Jurkat, Clone E6-1 (cell line): Measurements from ENCODE around the gene SMG6.
A peak's percentile ranks its signal among the peaks of the same experiment; 100 is the strongest.
"Not testable (repeated sequence)": the region's sequence is repeated elsewhere in the genome, so short reads cannot be mapped to it uniquely, and the experiment has no call there.

Source experiments
- DNase-seq: peaks from one replicate; pipeline ENCODE4 v3.0.0-alpha.2; 2011; ENCODE audit warnings: low read depth, low spot score
- H3K4me3 ChIP-seq: 2 replicates; pipeline ENCODE4 v1.5.1; 2011; ENCODE audit warnings: mild to moderate bottlenecking, low read length, control low read depth, moderate library complexity

The SMG6 gene

DNA sequence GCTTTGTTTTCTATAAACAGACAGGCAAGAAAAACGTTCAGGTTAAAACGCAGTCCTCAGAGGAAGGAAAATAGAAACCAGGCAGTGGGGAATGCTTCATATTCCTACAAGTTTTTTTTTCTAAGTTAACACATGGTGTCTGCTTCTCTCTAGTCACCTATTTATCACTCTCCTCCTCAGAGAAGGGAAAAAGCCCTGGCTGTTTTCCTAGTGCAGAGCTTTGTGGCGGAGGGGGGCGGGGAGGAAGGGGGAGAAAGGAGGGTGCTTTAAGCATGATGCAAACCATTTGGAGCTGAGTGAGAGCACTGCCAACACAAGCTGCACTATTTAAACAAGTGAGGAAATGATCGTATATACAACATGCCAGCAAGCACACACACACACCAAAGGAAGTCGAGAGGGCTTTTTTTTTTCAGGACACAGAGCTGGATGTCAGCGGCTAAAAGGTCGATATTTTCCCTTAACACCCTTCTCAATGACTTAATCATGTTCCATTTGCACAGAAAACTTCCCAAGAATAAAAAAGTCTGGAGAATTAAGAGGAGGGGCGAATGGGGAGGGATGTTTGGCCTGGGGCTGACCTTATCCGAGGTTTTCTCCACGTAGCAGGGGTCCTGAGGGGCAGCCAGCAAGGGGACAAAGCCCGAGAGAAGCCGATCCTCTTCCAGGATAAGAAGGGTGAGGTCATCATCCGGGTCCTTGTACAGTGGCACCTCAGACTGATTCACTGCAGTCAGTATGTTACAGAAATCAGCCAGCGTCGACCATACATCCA is 131.3 kb downstream of the SMG6 start:
- no peak for DNase-seq
- no peak overlapping the region for H3K4me3 ChIP-seq

DNA sequence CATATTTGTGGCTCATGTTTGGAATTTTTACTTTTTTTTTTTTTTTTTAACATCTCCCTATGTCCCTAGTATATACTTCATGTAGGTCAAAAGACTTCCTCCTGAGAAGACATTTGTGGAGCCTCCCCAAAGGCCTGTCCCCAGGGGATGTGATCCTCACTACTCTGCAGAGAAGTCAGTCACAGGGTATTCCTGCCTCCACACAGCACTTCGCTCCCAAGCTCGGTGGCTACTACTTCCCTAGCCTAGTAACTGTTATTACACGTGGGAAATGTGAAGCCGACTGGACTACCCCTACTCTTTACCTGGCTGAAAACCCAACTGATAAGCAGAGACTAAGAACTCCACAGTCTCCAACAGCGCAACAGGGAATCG is 131.9 kb downstream of the SMG6 start:
- no peak for DNase-seq
- no peak overlapping the region for H3K4me3 ChIP-seq

DNA sequence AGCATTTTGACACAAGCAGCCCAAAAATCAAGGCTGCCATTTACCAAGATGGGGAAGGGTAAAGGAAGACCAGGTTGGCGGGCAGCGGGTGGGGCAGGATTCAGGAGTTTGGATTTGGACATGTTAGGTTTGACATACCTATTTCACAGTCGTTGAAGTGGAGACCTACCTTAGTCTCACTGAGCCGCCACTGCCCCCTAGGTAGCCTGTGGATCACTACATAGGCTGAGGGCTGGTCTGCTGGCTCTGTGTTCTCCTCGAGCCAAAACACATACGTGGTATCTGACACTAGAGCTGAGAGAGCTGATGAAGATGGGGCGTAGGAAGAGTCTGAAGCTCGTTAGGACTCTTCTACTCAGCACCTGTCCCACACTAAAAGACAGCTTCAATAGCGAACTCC is 133.6 kb downstream of the SMG6 start:
- no peak overlapping the region for H3K4me3 ChIP-seq
- DNase-seq = no peak

DNA sequence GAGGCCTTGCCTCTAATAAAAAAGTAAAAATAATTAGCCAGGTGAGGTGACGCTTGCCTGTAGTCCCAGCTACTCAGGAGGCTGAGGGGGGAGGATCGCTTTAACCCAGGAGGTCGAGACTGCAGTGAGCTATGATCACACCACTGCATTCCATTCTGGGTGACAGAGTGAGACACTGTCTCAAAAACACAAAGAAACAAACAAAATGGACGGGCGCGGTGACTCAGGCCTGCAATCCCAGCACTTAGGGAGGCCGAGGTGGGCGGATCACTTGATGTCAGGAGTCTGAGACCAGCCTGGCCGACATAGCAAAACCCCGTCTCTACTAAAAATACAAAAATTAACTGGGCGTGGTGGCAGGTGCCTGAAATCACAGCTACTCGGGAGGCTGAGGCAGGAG is 137.9 kb downstream of the SMG6 start:
- not testable (repeated sequence) for DNase-seq, H3K4me3 ChIP-seq

DNA sequence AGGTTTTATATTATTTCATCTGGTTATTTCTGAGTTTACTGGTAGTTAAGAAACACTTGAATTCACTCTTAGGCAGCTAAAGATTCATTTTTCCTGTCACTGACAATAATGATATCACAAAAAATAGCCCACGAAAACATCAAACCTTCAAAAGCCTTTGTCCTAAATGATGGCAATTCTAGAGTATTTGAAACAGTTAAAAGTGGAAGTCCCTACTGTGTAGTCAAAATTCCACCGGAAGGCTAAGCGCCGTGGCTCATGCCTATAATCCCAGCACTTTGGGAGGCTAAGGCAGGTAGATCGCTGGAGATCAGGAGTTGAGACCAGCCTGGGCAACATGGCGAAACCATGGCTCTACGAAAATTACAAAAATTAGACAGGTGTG is 145.2 kb downstream of the SMG6 start:
- no peak for DNase-seq
- H3K4me3 ChIP-seq = no peak overlapping the region

DNA sequence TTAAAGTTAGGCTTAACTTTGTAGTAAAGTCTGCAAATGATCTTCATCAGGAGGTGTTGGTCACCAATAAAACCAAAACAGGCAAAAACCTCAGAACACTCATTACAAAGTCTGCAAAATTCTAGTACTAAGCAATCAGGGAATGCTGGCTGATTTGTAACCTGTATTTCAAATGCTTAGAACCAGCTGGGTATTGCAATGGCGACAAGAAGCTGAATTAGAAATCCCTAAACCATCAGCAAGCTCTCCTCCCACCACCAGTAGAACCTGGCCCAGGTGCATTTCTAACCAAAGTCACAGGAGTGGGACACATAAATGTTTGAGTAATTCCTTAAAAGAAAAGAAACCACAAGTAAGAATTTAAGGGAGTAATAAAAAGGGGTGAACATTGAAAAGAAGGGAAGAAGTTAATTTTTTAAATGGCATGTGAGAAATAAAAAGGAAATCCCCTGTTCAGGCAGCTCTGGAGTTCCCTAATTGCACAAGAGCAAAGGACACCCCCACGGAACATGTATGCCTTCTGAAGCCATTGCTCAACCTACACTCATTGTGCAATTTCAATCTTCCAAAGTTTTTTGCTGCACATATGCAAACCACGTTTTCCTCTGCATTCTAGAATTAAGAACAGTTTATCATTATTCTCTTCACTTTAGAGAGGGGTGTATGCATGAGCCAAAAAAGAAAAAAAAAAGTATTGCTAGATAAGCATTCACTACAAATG is 145.8 kb downstream of the SMG6 start:
- H3K4me3 ChIP-seq = no peak overlapping the region
- no peak for DNase-seq

DNA sequence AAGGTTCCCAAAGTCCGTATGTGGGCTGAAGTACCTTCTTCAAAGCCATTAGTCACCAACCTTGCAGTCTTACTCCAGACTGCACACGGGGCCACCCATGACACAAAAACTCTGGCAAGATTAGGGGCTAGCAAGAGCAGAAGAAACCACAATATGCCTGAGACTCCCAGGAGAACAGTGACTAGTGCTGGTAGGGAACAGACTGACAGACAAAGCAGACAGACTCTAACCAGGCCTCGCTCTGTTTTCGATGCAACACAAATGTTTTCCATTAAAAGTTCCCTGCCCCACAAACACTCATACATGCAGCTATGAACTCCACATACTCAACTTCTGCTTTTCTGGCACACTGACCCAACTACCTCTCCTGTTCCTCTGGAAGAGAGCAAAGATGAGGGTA is 146.5 kb downstream of the SMG6 start:
- no peak for DNase-seq
- H3K4me3 ChIP-seq = no peak overlapping the region

DNA sequence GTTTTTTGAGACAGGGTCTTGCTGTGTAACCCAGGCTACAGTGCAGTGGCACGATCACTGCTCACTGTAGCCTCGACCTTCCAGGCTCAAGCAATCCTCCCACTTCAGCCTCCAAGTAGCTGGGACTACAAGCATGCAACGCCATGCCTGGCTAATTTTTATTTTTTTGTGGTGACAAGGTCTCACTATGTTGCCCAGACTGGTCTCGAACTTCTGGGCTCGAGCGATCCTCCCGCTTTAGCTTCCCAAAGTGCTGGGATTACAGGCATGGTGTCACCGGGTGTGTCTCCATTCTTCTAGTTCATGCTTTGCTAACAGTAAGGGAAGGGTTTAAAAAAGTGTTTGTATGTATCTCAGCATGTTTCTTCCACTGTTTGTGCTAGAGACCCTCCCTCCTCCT is 146.9 kb downstream of the SMG6 start:
- no peak overlapping the region for H3K4me3 ChIP-seq
- no peak for DNase-seq

DNA sequence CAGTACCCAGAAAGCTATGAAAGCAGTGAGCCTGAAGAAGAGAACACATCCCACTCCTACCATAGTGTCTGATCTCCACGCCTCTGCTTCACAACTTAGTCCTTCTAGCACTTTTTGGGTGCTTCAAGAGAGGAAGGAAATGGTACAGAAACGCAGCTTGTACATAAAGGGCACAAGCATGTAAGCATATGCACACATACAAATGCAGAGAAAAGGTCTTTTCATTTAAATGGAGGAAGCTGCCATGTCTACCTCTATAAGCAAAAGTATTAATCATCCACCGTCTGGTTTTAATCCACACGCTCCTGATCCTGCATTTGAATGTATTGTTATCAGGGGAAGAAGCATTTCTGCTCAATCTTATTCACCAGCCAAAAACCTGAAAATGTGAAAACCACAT is 148.0 kb downstream of the SMG6 start:
- no peak overlapping the region for H3K4me3 ChIP-seq
- no peak for DNase-seq

DNA sequence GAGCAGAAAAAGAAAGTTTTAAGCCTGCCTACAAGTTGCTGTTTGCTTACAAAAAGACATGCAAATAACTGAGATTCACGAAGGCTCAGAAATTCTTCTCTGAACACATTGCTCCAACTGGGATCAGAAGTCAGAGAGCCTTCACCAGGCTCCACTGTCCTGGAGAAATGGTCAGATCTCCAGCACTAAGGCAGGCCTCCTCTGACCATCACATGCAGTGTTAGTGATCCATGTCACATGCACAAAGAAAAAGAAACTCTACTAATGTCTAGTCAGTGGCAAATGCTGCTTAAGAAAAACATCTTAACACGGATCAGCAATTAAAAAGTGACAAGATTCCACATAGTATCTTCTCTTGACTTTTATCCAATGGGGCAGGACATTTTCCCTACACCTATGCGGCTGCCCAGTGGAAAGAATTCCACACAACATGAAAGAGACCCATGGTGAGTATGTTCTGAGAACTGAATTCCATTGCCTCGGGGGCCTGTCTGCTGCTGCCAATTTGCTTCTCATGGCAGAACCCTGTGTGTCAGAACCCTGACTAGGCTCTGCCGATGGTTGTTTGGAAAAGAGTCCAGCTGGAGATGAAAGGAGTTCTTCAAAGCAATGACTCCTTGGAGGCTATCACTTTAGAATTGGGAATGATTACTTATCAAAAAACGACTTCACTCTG is 152.1 kb downstream of the SMG6 start:
- no peak for DNase-seq

DNA sequence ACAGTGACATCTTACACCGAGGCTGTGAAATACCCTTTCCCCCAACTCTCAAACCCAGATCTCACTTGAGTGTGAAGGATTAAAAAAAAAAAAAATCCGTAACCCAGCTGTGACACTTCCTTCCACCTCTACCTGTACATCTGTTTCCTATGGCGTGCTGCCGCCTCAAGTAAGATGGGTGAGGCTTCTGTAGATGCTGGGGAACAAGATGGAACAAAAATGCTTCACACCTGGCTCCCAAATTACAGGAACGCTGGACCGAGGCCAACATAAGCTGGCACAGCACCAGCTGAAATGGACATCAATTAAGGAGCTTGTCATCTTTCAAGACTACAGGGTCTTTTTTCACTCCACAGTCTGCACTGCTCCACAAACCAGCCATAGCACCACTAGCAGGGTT is 152.8 kb downstream of the SMG6 start:
- no peak overlapping the region for H3K4me3 ChIP-seq
- DNase-seq = no peak

More for the DNA sequence above, 152.1 kb downstream of the SMG6 start:
- no peak overlapping the region for H3K4me3 ChIP-seq

DNA sequence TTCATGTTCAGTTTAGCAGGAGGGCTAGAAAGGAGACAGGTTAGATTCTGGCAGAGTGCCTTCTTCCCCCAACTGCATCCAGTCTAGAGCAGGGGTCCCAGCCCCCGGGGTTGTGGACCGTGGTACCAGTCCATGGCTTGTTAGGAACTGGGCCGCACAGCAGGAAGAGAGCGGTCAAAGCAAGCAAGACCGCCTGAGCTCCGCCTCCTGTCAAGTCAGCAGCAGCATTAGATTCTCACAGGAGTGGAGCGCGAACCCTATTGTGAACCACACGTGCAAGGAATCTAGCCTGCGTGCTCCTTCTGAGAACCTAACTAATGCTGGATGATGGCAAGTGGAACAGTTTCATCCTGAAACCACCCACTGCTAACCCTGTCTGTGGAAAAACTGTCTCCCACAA is 153.7 kb downstream of the SMG6 start:
- no peak overlapping the region for H3K4me3 ChIP-seq
- DNase-seq = no peak

DNA sequence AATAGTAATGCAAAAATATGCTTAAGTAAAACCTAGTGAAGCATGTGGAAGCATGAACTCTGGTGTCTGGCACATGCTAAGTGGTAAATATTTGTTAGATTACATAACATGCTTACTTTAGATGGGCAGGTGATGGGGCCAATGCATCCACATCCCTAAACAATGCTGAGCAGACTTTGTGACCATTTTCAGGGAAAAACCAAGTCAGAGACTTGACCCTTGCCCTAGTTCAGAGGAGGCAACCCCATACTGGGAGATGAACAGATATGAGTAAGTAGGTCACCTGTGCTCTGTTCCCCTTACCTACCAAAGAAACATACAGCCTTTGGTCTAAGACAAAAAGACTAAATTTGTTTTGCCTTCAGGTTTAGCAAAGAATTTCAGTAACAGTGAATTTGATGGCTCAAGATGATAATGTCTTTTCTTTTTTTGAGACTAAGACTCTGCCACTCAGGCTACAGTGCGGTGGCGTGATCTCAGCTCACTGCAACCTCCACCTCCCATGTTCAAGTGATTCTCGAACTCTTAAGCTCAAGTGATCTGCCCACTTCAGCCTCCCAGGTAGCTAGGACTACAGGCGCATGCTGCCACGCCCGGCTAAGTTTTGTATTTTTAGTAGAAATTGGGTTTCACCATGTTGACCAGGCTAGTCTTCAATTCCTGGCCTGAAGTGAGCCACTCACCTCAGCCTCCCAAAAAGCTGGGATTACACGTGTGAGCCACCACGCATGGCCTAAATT is 157.3 kb downstream of the SMG6 start:
- no peak for DNase-seq
- no peak overlapping the region for H3K4me3 ChIP-seq

DNA sequence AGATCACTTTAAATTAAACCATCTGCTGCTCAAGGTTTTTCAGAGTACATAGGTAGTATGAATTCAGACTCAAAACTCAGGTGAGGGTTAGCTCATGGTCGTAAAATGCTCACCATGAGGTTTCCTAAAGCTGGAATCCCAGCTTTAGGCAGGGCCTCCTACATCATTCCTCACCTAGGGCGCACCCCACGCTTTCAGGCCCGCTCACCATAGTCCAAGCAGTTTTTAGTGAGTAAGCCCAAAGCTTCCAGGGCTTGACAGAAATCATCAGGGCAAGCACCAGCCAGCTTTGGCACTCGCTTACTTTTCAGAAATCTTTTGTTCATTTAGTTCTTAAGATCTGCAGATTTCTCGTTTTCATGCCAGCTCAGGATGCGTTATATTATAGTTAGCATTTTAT is 158.9 kb downstream of the SMG6 start:
- no peak for DNase-seq
- no peak overlapping the region for H3K4me3 ChIP-seq

DNA sequence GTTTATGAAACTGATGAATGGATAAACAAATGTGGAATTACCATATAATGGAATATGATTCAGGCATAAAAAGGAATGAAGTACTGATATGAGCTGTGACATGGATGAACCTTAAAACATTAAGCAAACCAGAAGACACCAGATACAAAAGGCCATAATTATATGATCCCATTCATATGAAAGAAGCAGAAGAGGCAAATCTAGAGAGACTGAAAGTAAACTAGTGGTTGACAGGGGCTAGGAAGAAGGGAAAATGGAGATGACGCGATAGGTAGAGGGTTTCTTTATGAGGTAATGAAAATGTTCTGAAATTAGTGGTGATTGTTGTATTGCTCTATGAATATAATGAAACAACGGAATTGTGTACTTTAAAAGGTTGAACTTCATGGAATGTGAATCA is 160.3 kb downstream of the SMG6 start:
- H3K4me3 ChIP-seq = no peak overlapping the region
- no peak for DNase-seq

DNA sequence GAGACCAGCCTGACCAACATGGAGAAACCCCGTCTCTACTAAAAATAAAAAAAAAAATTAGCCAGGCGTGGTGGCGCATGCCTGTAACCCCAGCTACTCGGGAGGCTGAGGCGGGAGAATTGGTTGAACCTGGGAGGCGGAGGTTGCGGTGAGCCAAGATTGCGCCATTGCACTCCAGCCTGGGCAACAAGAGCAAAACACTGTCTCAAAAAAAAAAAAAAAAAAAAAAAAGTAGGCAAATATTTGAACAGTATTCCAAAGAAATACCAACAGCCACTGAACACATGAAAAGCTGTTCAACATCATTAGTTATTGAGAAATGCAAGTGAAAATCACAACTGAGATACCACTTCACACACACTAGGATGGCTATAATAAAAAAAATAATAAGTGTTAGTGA is 160.9 kb downstream of the SMG6 start:
- DNase-seq, H3K4me3 ChIP-seq: not testable (repeated sequence)

DNA sequence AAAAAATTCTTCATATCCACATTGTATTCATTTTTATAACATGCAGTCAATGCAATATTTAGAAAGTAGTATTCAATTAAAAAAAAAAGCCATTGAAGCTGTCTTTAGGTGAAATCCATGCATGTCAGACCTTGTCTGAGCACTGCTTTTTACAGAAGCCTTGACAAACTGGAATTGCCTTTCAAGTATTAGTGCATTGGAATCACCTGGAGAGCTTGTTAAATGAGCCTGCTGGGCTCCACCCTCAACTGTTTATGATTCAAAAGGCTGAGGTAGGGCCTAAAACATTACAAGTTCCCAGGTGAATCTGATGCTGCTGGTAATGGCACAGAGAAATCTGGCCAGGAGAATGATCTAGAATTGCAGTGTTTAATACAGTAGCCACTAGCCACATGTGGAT is 162.9 kb downstream of the SMG6 start:
- H3K4me3 ChIP-seq = no peak overlapping the region
- no peak for DNase-seq

DNA sequence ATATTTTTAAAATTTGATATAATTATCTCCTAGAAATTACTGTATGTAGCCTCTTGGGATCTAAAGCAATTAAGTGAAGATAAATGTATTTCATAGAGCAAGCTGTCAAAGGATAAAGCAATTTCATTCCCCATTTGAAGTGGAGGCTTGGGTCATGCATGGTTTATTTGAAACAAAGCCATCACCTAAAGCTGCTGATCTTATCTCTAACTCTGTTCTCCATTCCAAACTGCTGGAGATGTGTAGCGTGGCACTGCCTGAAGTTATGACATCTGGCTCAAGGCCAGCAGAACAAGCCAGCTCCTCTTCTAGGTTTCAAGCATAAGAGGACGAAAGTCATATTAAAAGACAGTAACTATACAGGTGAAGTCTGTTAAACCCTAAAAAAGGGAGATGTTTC is 164.8 kb downstream of the SMG6 start:
- H3K4me3 ChIP-seq = no peak overlapping the region
- DNase-seq = peak; percentile 70

DNA sequence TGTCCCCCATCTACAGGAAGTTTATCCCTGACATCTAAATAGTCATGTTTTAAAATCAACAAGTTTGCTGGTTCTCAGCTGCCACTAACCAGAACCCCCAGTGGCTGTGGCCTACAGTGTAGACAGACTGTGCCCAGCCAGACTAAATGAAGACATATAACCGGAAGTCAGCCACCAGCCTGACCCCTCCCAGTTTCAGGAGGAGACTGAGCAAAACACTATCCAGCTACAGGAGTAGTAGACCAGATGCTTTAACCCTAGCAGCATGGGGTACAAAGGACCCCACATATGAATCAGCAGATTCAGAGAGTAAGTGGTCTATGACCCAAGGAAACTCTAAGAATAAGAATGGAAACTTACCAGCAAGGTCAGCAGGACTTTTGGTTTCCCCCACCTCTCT is 165.3 kb downstream of the SMG6 start:
- DNase-seq = peak; percentile 18
- no peak overlapping the region for H3K4me3 ChIP-seq
